ENCODE measurements around the gene NSUN5.
"Not testable (repeated sequence)": the region's sequence is repeated elsewhere in the genome, so short reads cannot be mapped to it uniquely, and the experiment has no call there.

NSUN5 gene

GRCh38 chr7:73266719-73267368 is 41.8 kb downstream of the NSUN5 start:
- not testable (repeated sequence) for FAIRE-seq

DNA sequence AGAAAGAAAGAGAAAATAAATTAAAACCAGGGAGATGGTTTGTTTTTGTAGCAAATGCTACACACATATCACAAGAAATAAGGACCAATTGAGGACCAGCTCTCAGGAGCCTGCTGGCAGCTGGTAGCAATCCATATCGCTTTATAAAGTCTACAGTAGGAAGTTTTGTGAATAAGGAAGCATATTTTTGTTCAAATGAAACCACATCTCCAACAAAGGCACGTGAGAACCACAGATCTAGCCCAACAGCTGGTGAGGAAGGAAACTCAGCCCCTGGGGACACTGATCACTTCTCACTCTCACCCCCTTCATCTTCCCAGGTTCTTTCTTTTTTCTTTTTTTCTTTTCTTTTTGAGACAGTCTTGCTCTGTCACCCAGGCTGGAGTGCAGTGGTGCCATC is 46.2 kb downstream of the NSUN5 start:
- not testable (repeated sequence) for FAIRE-seq
